DND-41 (cell line): Measurements from ENCODE around the gene IPCEF1.
A peak's percentile ranks its signal among the peaks of the same experiment; 100 is the strongest.

Source experiments
- ATAC-seq: fragments of 200-7000 bp; cut with Tn5 transposase; 3 replicates; pipeline ENCODE4 v1.9.1; 2021; ENCODE audit warnings: low read depth; ENCODE audit not compliant: insufficient read depth
- DNase-seq: peaks from one replicate; pipeline ENCODE4 v3.0.0-alpha.2; 2020
- H2AFZ ChIP-seq: 2 replicates; pipeline ENCODE4 v1.6.0; 2012; ENCODE audit warnings: low read depth, low read length
- H3K27ac ChIP-seq: 2 replicates; pipeline ENCODE4 v1.5.1; 2012; ENCODE audit warnings: low read length, inconsistent platforms
- H3K27me3 ChIP-seq: fragments of 200-600 bp; sonication (generic); 2 replicates; pipeline ENCODE4 v1.6.0; 2012; ENCODE audit warnings: low read length, mild to moderate bottlenecking, inconsistent platforms; ENCODE audit not compliant: insufficient read depth, poor library complexity
- H3K36me3 ChIP-seq: 2 replicates; pipeline ENCODE4 v1.5.1; 2012; ENCODE audit warnings: low read length, inconsistent platforms; ENCODE audit not compliant: insufficient read depth
- H3K4me1 ChIP-seq: 2 replicates; pipeline ENCODE4 v1.5.1; 2012; ENCODE audit warnings: mild to moderate bottlenecking, low read length; ENCODE audit not compliant: insufficient read depth
- H3K4me2 ChIP-seq: 2 replicates; pipeline ENCODE4 v1.6.0; 2012; ENCODE audit warnings: mild to moderate bottlenecking, moderate library complexity, low read length, inconsistent platforms; ENCODE audit not compliant: insufficient read depth
- H3K4me3 ChIP-seq, 2 experiments: fragments of 200-600 bp in 1 of 2; shearing (Covaris generic) in 1 of 2; 2 replicates each; pipeline ENCODE4 v1.5.1; 2012 to 2016; ENCODE audit warnings: inconsistent platforms in 2 of 2, low read length in 2 of 2, mild to moderate bottlenecking in 2 of 2, low read depth in 1 of 2, moderate library complexity in 1 of 2
- H3K79me2 ChIP-seq: 2 replicates; pipeline ENCODE4 v1.6.0; 2012; ENCODE audit warnings: low read length, inconsistent platforms; ENCODE audit not compliant: insufficient read depth
- H3K9ac ChIP-seq: 2 replicates; pipeline ENCODE4 v1.6.0; 2012; ENCODE audit warnings: low read depth, mild to moderate bottlenecking, inconsistent platforms, low read length, moderate library complexity
- H3K9me3 ChIP-seq: 2 replicates; pipeline ENCODE4 v1.5.1; 2012; ENCODE audit warnings: low read length, moderate library complexity, mild to moderate bottlenecking, inconsistent platforms; ENCODE audit not compliant: insufficient read depth, severe bottlenecking
- H4K20me1 ChIP-seq: 2 replicates; pipeline ENCODE4 v1.6.0; 2012; ENCODE audit warnings: low read length; ENCODE audit not compliant: insufficient read depth
- CTCF ChIP-seq: IDR thresholded peaks from 2 replicates; pipeline ENCODE4 v1.5.1; 2012; ENCODE audit warnings: borderline replicate concordance, low read length, moderate library complexity, mild to moderate bottlenecking; ENCODE audit not compliant: poor library complexity, severe bottlenecking; ENCODE audit errors: extremely low read depth
- EZH2 ChIP-seq: IDR thresholded peaks from 3 replicates; pipeline ENCODE4 v1.6.1; 2012; ENCODE audit warnings: borderline replicate concordance, low read depth, mild to moderate bottlenecking, moderate library complexity, low read length, inconsistent platforms; ENCODE audit not compliant: severe bottlenecking

The IPCEF1 gene

GRCh38 chr6:154112181-154112809 is 244.3 kb downstream of the IPCEF1 start:
- no peaks in the 10 kb centered on the region for H4K20me1 ChIP-seq
- no peaks in the 10 kb centered on the region for H3K36me3 ChIP-seq
- H2AFZ ChIP-seq = no peak overlapping the region
- H3K27me3 ChIP-seq = no peaks in the 10 kb centered on the region
- H3K27ac ChIP-seq = no peak overlapping the region
- DNase-seq (no peak), ATAC-seq (no peak)
- TF ChIP-seq CTCF (no peak), EZH2 (no peak)
- H3K4me1 ChIP-seq = no peaks in the 10 kb centered on the region
- no peak overlapping the region for H3K4me2 ChIP-seq
- no peaks in the 10 kb centered on the region for H3K79me2 ChIP-seq
- no peaks in the 10 kb centered on the region for H3K9me3 ChIP-seq
- no peak overlapping the region for H3K9ac ChIP-seq
- no peak overlapping the region for H3K4me3 ChIP-seq

GRCh38 chr6:154111025-154111424 is 245.6 kb downstream of the IPCEF1 start:
- Histone ChIP-seq H3K36me3 (no peaks in the 10 kb centered on the region), H3K4me1 (no peaks in the 10 kb centered on the region), H3K9me3 (no peaks in the 10 kb centered on the region), H3K9ac (no peak overlapping the region), H2AFZ (no peak overlapping the region), H3K27me3 (no peaks in the 10 kb centered on the region), H3K4me3 (no peak overlapping the region), H3K79me2 (no peaks in the 10 kb centered on the region), H3K4me2 (no peak overlapping the region), H4K20me1 (no peaks in the 10 kb centered on the region), H3K27ac (no peak overlapping the region)
- ATAC-seq (no peak), DNase-seq (no peak)
- TF ChIP-seq CTCF (no peak), EZH2 (no peak)

GRCh38 chr6:154106251-154106650 is 250.4 kb downstream of the IPCEF1 start:
- no peak overlapping the region for H3K9ac ChIP-seq
- no peaks in the 10 kb centered on the region for H3K36me3 ChIP-seq
- no peaks in the 10 kb centered on the region for H3K9me3 ChIP-seq
- no peak overlapping the region for H2AFZ ChIP-seq
- no peak overlapping the region for H3K4me2 ChIP-seq
- H4K20me1 ChIP-seq = no peaks in the 10 kb centered on the region
- no peak for DNase-seq
- H3K4me3 ChIP-seq = 0 out of 4 replicates have a peak overlapping the region, but pooled peaks of 1 of the 2 experiments have one; percentile 9
- H3K27ac ChIP-seq = no peak overlapping the region
- no peak for ATAC-seq
- no peaks in the 10 kb centered on the region for H3K27me3 ChIP-seq
- H3K4me1 ChIP-seq = no peaks in the 10 kb centered on the region
- H3K79me2 ChIP-seq = no peaks in the 10 kb centered on the region
- TF ChIP-seq CTCF = no peak
- TF ChIP-seq EZH2 = no peak
